COLO668 (cell line): ENCODE data around the gene CLCN4.

Experiments
- DNase-seq: peaks from one replicate; lab custom pipeline; 2025; ENCODE audit not compliant: unreplicated experiment; lab: John Stamatoyannopoulos, UW

The CLCN4 gene

DNA sequence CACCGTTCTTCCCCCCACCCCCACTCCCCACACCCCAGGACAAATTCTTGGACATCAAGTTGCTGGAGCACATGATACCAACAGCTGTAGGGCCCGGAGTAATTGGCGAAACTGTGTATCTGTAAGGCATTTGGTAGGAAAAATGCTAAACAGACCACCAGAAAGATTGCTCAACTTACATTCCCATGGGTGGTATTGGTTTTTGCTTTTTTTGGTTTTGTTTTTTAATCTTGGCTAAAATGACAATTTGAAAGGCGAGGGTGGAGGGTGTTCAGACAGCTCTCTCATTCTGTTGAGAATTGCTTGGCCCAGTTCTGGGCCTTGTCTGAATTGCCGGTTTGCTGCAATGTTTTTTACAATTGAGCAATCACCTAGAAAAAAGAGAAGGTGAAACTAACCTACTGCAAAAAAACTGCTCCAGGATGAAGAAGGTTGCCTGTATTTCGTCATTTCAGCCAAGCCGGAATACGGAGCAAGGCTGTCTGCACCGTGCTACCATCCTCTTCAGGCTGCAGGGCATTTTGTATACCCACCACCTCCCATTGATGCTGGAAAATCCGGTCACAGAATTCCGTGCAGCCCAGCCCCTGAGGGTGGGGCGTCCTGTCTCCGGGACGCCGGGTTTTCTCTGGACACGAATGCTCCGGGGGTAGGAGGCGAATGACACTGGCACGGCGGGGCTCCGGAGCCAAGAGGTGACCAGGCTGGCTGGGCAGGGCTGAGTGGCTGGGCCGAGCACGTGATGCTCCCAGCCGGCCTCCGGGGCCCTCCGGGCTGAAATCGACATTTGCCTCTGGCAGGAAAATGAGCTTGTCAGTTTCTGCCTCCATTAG is at the start of gene CLCN4:
TSS of gene CLCN4 (plus strand) at position 777 of the 833 bp plus-strand sequence. CDS start 28,058 bp downstream, outside the sequence.
- peak; percentile 72 for DNase-seq

DNA sequence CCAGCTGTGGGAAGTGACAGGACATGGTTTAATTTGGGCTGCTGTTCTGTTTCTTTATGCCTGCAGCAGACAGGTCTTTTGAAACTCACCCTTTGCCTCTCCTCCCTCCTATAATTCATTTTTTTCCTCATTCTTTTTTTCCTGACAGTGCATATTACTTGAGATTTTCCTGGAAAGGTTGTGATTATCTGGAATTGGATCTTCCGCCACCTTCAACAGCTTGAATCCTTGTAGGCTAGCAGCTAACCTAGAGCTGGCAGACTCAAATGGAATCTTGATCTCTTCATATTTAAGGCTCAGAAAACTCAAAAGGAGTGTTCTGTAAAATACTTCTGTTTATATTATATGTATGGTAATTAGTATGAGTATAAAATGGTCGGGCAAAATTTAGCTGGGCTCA is 49.3 kb upstream of the CLCN4 start:
- no peak for DNase-seq

DNA sequence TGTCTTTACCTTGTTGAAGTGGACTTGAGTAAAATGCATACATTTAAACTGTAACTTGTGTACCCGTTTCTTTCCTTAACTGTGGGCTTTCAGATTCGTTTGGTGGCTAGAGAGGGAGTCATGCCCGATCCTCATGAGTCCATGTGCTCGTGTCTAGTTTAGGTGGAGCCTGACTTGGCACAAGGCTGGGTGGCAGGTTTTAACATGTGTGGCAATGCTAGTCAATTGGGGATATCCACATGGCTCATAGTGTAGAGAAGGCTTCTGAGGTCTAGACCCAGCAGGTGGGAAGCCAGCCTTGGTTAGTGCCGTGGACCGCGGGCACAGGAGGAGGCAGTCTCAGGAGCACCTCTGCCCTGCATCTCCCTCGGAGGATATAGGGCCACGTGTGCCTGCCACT is 48.5 kb upstream of the CLCN4 start:
- DNase-seq: no peak

DNA sequence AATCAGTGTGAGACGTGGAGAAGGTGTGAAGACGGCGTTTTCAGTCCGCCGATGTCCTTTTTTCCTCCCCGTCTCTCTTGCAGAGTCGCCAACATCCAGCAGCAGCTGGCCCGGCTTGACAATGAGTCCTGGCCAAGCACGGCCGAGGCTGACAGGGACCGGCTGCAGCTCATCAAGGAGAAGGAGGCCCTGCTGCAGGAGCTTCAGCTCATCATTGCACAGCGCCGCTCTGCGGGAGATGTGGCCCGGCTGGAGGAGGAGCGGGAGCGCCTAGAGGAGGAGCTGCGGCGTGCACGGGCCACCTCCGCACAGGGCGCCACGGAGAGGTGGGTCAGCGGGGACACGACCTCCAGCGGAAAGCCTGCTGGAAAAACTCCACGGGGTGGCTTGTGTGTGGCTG is 47.1 kb upstream of the CLCN4 start:
- no peak for DNase-seq

DNA sequence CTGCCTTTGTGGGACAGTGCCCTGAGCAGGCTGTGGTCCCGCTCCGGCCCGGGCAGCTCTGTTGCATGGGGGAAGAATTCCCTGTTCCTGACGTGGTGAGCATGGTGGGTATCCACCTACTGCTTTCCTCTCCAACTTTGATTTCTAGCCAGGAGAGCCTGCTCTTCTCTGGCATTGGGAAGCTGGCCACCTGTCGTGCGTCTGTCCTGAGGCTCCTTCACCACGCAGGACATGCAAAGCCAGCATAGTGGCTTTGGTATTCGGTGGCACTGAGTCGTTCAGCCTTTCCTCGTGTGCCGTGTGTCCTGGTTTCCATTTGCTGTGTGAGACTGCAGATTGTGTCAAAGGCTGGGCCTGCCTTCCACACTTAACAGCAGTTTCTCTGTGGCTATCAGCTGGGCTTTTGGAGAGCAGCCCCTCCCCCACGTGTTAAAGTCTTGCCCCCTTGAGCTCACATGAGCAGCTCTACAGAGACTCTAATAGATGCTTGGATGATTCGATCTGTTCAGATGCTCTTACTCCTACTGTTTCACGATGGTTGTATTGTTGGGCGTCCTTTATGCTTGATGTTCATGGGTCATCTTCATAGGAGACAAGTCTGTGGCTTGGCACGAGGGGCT is 46.3 kb upstream of the CLCN4 start:
- no peak for DNase-seq

DNA sequence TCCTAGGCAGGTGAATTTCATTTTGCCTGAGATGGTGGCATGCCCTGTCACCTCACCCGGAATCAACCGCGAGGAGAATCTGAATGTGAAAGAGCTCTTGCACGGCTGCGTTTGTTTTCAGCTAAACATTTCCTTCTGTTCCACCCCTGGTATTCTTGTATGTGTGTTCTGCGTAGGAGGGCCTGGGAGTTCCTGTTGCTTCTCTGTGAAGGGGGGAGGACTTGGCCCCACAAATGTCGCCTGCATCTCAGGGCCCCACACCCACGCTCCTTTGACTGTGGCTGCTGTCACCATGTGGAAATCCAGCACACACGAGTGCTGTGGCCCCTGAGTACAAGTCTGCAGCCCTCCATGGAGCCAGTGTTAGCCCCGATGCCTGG is 45.8 kb upstream of the CLCN4 start:
- no peak for DNase-seq

DNA sequence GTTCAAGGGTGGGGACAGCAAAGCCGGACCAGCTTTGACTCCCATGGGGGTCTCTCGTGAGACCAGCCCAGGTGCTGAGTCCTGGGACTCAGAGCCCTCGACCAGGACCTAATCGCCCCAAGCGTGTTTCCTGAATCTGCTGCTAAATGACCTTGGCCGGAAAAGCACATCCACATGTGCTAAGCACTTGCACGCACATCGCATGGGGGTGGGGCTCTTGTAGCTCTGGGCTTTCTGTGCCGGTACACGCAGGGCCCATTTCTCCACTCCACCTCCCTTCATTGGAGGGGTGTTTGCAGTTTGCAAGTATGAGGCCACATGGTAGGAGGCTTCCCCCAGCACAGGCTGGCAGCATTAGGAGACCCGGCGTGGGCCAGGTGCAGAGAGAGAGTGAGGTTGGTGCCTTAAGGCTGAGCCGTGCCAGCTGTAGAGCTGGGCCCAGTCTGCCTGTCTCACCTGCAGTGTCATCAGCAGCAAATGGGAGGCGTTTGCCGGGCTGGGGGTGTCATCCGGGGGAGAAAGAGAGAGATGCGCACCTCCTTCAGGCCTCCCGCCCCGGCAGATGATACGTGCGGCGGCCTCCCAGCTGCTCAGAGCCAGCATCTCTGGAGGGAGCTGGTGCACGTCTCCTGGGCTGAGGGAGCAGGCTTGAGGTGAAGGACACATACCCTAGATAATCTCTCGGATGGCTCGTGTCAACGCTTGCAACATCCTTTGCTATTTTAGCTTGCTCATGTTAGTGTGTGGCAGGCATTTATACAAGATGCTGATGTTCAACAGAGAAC is 45.2 kb upstream of the CLCN4 start:
- DNase-seq: no peak

DNA sequence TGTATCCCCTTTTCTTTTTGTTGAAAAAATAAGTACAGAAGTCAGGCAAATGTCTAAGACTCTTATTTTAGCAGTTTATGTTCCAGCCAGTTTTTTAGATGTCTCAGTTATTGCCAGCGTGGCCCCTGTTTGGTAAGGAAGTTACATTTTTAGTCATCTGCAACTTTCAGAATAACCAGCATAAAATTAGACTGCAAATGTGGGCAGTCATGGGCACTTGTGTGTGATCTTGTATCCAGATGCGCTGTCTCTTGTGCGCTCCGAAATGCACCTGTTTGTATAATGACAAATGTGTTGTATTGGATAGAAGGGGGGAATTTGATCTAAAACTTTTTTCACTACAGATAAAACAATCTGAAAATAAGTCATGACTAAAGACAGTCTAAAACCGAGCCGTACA is 44.3 kb upstream of the CLCN4 start:
- no peak for DNase-seq

DNA sequence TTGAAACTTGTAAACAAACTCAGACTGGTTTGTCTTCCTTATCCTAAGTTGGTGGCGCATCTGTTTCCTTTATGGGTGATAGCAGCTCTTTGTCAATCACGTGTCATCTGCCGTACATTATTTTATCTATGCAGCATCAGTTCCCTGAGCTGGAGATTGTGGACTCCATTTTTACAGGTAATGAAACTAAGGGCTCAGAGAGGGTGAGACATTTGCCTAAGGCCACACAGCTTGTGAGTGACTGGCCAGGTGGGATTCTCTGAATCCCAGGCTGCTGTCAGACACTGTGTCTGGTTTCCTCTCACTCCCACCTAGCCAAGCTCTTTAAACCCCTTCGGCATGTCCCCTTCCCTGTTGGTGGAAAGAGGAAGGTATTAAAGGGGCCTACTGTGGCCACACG is 41.7 kb upstream of the CLCN4 start:
- DNase-seq: no peak

DNA sequence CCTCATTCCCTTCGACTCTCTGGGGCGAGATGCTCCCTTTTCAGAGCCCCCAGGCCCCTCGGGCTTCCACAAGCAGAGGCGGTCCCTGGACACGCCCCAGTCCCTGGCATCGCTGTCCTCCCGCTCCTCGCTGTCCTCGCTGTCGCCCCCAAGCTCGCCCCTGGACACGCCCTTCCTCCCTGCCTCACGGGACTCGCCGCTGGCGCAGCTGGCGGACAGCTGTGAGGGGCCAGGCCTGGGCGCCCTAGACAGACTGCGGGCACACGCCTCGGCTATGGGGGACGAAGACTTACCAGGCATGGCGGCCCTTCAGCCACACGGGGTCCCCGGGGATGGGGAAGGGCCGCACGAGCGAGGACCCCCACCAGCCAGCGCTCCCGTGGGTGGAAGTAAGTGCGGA is 39.5 kb upstream of the CLCN4 start:
- DNase-seq: no peak

DNA sequence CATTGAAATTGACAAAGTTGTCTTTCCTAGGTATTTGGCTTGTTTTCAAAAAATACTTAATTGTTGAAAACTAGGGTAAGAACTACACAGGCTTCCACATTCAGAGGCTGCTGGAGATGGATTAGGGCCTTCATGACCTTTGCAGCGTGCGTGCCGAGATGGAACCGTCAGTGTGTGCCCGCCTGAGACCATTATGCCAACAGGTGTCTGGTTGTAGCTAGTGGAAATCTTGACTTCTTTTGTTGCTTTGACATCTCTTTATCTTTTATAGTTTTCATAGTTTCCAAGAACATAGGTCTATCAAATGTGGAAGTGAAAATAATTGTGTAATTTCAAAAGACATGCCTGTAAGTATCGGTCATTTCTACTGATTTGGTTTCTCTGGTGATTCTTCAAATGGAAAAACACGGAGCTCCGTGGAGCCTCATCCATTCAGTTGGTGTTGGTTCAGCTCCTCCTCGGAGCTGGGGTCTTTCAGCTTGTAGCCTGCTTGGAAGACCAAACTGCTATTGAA is 38.9 kb upstream of the CLCN4 start:
- DNase-seq: no peak

DNA sequence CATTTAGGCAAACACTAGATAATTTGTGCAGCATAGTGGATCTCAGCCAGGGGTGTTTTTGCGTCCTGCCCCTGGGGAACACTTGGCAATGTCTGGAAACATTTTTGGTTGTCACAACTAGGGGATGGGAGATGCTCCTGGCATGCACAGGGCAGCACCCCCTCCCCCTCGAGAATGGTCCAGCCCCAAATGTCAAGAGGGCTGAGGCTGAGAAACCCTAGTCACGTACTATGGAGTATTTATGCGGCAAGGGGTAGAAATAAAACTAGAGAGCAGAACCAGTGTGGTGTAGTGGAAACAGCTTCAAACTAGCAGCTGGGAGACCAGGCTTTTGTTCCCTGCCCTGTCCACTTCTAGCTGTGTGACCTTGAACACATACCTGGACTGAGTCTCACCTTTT is 38.2 kb upstream of the CLCN4 start:
- no peak for DNase-seq

DNA sequence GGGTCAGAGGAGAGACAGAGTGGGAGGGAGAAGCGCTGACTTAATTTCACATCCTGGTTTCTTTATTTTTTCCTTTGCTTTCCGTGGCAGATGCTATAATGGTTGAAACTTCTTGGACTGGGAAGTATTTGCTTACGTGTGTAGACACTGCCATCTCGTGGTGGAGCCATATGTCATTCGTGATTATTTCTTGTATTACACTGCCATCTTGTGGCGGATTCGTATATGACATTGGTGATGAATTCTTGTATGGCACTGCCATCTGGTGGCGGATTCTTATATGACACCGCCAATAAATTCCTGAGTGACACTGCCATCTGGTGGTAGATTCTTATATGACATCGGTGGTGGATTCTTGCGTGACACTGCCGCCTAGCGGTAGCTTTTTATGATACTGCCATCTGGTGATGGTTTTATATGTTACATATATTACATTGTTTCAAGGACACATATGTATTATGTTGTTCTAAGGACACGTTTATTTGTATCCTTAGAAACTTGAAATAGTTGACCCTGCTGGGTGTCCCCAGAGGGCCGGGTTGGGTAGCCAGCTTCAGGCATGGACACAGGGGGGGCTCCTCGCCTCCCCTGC is 37.3 kb upstream of the CLCN4 start:
- DNase-seq: peak; percentile 53

DNA sequence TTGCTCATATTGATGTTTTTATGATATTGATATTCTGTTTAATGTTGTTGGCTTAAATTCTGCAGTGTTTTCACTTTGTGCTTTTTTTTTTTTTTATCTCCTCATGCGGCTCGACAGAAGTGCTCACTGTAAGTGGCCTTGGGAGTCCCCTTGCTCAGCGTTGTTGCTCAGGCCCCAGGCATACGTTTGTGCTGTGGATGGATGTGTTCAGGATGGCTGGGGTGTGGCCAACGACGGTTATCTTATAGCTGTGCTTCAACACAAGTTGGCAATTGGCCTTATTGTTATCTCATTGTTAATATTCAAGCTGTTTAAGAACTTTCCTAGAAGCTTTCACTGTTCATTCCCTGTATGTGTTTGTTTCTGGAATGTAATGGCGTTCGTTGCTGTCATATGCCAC is 36.4 kb upstream of the CLCN4 start:
- no peak for DNase-seq

DNA sequence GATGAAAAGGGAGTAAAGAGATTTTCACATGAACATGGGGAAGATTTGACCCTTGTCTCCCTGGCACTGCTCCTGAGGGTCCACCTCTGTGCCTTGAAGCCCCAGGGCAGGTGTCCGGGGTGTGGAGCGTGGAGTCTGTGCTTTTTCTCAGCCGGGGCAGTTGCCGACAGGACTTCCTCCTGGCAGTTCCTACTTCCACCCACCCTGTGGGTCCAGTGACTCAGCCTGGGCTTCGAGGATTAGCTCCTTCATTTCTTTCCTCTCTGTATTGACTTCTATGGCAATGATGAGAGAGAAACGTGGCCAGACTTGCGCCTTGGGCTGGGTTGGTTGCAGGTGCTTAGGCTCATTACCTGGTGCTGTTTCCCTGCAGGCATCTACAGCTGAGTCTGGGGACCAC is 35.9 kb upstream of the CLCN4 start:
- no peak for DNase-seq

DNA sequence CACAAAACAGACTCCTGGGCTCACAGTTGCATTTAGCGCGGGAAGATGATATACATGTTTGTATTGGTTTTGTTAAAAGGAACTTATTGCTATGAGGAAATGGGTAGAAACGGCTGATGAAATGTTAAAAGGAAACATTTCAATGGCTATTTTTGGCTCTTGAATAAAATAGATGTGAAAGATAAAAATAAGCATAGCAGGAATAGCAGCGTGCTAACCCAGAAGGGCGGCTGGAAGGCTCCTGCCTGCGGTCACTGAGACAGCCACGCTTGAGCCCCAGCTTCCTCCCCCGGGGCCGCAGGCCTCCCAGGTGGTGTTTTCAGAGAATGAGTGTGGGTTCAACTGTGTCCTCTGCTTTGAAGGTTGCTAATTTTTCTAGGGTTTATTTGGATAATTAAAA is 35.0 kb upstream of the CLCN4 start:
- DNase-seq: no peak

DNA sequence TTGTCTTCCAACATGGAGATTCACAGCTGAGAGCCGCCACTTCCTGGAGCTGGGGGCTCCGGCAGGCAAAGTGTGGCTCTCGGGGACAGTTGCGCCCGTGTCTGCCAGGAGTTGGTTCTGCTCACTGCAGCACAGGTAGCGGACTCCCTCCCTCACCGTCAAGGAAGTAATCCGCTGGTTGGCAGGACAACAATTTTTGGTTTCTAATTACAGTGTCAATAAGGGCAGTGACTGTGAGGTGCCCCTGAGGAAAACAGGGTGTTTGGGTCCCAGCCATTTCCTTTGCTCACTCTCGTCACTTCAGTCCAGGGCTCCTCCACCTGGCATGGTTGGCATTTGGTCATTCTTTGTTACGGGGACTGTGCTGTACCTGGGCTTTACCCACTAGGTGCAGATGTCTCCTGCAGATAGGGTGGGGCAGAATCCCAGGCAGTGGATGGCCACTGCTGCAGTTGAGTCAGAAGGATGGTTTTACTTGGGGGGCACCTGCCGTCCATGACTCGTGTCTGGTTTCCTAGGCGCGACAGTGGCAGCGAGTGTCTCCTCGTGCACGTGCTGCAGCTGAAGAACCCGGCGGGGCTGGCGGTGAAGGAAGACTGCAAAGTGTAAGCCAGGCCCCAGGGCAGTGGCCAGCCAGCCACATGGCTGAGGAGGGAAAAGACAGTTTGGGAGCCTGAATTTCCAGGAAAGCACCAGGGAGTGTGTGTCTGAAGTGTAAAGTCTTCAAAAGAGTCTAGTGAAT is 32.1 kb upstream of the CLCN4 start:
- DNase-seq: peak; percentile 5

DNA sequence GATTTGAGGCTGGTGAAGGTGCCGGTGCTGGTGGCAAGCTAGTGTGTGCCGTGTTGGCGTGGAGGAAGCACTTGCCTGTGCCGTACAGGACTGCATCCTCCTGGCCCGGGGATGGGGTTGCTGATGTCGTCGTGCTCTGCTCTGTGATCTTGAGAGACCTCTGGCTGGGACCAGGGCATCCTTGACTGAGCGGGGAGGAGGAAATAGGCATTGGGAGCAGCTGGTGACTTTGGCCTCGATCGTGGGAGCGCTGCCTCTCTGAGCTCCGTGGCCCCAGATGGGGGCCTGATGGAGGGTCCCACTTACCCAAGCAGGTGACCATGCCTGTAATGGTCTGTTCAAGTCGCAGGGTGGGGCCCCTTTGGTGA is 31.5 kb upstream of the CLCN4 start:
- no peak for DNase-seq

DNA sequence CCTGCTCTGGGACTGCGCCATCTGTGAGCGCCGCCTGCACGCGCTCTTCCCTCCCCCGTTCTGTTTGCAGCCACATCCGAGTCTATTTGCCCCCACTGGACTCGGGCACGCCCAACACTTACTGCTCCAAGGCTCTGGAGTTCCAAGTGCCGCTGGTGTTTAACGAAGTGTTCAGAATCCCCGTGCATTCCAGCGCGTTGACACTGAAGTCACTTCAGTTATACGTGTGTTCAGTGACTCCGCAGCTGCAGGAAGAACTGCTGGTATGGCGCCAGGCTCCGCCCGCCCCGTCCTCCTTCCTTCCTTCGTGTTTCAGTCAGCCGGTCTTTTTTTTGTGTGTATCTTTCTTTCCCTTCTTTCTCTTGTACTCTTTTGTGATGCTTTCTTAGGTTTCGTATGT is 30.7 kb upstream of the CLCN4 start:
- no peak for DNase-seq

DNA sequence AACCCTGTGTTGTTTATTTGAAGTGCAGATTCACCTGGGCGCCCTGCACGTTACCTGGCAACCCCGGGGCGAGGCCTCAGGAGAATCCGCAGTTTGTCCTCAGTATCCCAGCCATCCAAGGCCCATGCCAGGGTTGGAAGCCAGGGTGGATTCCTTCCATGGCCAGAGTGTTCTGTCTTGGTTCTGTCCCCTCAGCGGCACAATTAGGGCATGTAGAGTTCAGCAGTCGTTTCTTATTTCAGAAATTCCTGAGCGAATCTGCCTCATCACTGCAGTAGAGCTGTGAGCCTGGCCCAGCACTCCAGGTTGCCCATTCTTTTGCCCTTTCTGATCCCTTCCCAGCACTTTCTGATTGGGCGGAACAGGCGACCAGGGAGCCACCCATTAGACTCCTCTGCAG is 29.9 kb upstream of the CLCN4 start:
- no peak for DNase-seq

DNA sequence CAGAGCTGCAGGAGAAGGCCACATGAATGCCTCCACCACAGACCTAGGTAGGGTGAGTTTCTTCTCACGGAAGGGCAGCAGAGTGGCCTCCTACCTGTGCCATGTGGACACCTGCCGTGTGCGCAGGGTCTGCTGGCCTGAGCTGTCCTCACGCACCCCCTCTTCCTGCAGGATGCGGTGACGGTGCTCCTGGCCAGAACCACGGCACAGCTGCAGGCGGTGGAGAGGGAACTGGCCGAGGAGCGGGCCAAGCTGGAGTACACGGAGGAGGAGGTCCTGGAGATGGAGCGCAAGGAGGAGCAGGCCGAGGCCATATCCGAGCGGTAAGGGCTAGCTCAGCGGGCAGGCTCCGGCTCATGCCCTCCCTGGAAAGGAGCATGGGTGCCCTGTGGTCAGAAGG is 28.4 kb upstream of the CLCN4 start:
- no peak for DNase-seq
